Testis (tissue), 3 donors: ENCODE data around the gene SYNPO. TPM values are rescaled to one million over a fixed set of nuclear protein-coding genes. Genes with fewer than 3 reads are reported as not detected.

ENCODE experiments used
- DNase-seq: peaks from one replicate; pipeline ENCODE4 v3.0.0-alpha.2; 2019
- H3K27ac ChIP-seq, 2 donors: fragments of 200-600 bp; sonication (generic); one replicate each; pipeline ENCODE4 v1.5.1; 2019
- H3K27me3 ChIP-seq: fragments of 200-600 bp; sonication (generic); one replicate; pipeline ENCODE4 v1.5.1; 2019
- H3K36me3 ChIP-seq: fragments of 200-600 bp; sonication (generic); one replicate; pipeline ENCODE4 v1.5.1; 2017; ENCODE audit warnings: low read depth; ENCODE audit errors: missing control alignments
- H3K4me1 ChIP-seq: fragments of 200-600 bp; sonication (generic); one replicate; pipeline ENCODE4 v1.5.1; 2019
- H3K4me3 ChIP-seq, 2 donors: fragments of 200-600 bp; sonication (generic); one replicate each; pipeline ENCODE4 v1.5.1; 2017 to 2019
- H3K9me3 ChIP-seq: fragments of 200-600 bp; sonication (generic); one replicate; pipeline ENCODE4 v1.5.1; 2017
- POLR2A ChIP-seq: fragments of 450-650 bp; IDR thresholded peaks from one replicate; pipeline ENCODE4 v1.6.1; 2017; ENCODE audit warnings: antibody characterized with exemption, mild to moderate bottlenecking, moderate library complexity
- WGBS, 2 donors: methylation state at CpG; one replicate each; pipeline ENCODE4 v1.1.5; 2018; 5-methylcytosine and 5-hydroxymethylcytosine counted together
- intact Hi-C: fragments of 100-400 bp; cut with DNase I; formaldehyde crosslinking; loops from one replicate; pipeline ENCODE4 v1.15.1; 2023; ENCODE audit warnings: low total_unique reads
- polyA plus RNA-seq: library from polyadenylated mRNA; stranded (reverse); fragments of 350-450 nt; fragmentation: Illumina TruSeq; extraction: RNeasy Lipid Tissue Mini Kit (QIAGEN cat#74804); gene quantifications from one replicate; pipeline ENCODE4 v1.2.3, GENCODE V29; 2014; ENCODE audit warnings: low read depth, low replicate concordance; ENCODE audit not compliant: insufficient read depth
- total RNA-seq, 2 donors: library from RNA; depleted of rRNA; stranded (reverse); fragments of >200 nt; gene quantifications; one replicate each; pipeline ENCODE4 v1.2.3, GENCODE V29; 2016
- TF ChIP-seq, protein P1 (sequence below), 3 experiments: fragments of 450-650 bp in 2 of 3; fragments of 200-600 bp in 1 of 3; sonication (generic) in 1 of 3; IDR thresholded peaks; one replicate each; pipeline ENCODE4 v1.5.1; 2016 to 2019; ENCODE audit warnings: antibody characterized with exemption in 3 of 3, mild to moderate bottlenecking in 2 of 3, moderate library complexity in 1 of 3

The SYNPO gene
- total and polyA plus RNA-seq, 3 donors from 2014 or later: 49.1 to 53.2 (median 52.2) TPM

DNA sequence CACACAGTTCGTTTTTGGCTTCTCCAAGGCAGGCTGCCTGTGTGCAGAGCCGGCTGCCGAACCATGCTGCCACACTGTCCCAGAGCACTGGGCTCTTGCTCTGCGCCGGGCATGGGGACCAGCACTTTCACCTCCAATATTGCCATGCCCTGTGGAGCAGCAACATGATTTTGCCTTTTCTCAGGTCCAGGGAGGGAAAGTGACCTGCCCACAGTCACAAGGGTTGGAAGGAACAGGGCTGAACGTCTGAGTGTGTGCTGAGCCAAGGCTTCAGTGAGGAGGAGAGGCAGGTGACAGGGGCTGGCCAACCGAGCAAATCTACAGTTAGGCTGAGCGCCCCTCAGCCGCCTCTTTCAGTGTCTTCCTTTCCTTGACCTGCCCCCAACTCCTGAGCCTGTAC is 34.0 kb upstream of the SYNPO start:
- no peaks in the 10 kb centered on the region for H3K9me3 ChIP-seq
- no peaks in the 10 kb centered on the region for H3K36me3 ChIP-seq
- no peak overlapping the region for H3K4me3 ChIP-seq
- H3K27me3 ChIP-seq: no peaks in the 10 kb centered on the region
- no peak for DNase-seq
- TF ChIP-seq, protein P1, sequence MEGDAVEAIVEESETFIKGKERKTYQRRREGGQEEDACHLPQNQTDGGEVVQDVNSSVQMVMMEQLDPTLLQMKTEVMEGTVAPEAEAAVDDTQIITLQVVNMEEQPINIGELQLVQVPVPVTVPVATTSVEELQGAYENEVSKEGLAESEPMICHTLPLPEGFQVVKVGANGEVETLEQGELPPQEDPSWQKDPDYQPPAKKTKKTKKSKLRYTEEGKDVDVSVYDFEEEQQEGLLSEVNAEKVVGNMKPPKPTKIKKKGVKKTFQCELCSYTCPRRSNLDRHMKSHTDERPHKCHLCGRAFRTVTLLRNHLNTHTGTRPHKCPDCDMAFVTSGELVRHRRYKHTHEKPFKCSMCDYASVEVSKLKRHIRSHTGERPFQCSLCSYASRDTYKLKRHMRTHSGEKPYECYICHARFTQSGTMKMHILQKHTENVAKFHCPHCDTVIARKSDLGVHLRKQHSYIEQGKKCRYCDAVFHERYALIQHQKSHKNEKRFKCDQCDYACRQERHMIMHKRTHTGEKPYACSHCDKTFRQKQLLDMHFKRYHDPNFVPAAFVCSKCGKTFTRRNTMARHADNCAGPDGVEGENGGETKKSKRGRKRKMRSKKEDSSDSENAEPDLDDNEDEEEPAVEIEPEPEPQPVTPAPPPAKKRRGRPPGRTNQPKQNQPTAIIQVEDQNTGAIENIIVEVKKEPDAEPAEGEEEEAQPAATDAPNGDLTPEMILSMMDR (IDR thresholded peaks at IDR 0.05): no peak
- TF ChIP-seq POLR2A: no peak
- H3K4me1 ChIP-seq: peaks cover 7% of the 10 kb centered on the region
- WGBS, 2 donors: 65 to 79% methylated on average over 5 to 9 of the region's 9 CpGs
- intact Hi-C loops: no loop called here
- H3K27ac ChIP-seq: no peak overlapping the region

DNA sequence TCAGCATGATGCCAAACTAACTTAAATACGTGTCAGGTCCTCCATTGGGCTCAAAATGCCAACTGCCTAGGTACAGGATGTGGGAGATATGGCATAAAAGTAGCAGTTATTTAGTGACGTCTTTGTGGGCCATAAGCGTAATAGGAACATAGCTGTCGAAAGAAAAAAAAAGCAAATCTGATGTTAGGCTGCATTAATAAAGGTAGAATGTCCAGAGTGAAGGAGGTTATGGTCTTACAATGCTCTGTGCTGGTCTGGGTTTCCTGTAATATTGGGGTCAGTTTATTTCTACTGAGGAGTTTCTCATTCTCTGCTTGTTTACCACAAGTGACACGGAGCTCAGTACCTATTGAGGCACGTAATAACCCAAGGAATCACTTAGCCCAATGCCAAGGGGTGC is 33.4 kb upstream of the SYNPO start:
- TF ChIP-seq POLR2A: no peak
- TF ChIP-seq, protein P1 (IDR thresholded peaks at IDR 0.05): no peak
- 89% methylated on average over 6 of the region's 6 CpGs for WGBS, 2 donors
- no peaks in the 10 kb centered on the region for H3K9me3 ChIP-seq
- intact Hi-C loops: no loop called here
- H3K36me3 ChIP-seq: no peaks in the 10 kb centered on the region
- no peak overlapping the region for H3K4me3 ChIP-seq
- H3K27me3 ChIP-seq: no peaks in the 10 kb centered on the region
- peaks cover 9% of the 10 kb centered on the region for H3K4me1 ChIP-seq
- no peak overlapping the region for H3K27ac ChIP-seq
- no peak for DNase-seq

DNA sequence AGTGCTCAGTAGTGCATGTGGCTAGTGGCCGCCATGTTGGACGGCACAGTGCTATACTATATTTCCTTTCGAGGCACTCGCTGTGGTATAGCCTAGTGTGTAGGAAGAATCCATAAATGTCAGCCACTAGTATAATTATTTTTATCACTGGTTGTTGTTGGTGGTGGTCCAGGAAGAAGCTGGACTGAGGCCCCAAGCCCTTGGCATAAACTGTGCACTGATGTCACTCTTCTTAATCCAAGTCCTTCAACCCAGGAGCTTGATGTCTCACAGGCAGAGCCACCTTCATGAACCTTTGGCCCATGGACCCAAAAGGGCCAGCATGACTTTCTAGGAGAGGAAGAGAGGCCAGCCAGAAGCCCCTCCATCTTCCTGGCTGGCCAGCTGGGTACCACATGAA is 32.5 kb upstream of the SYNPO start:
- Histone ChIP-seq H3K36me3 (no peaks in the 10 kb centered on the region), H3K9me3 (no peaks in the 10 kb centered on the region), H3K27ac (no peak overlapping the region), H3K4me3 (no peak overlapping the region), H3K27me3 (no peaks in the 10 kb centered on the region), H3K4me1 (peaks cover 13% of the 10 kb centered on the region)
- intact Hi-C loops: no loop called here
- TF ChIP-seq, protein P1 (IDR thresholded peaks at IDR 0.05): no peak
- no peak for TF ChIP-seq POLR2A
- WGBS, 2 donors: 83 to 91% methylated on average over 4 of the region's 4 CpGs
- DNase-seq: no peak

DNA sequence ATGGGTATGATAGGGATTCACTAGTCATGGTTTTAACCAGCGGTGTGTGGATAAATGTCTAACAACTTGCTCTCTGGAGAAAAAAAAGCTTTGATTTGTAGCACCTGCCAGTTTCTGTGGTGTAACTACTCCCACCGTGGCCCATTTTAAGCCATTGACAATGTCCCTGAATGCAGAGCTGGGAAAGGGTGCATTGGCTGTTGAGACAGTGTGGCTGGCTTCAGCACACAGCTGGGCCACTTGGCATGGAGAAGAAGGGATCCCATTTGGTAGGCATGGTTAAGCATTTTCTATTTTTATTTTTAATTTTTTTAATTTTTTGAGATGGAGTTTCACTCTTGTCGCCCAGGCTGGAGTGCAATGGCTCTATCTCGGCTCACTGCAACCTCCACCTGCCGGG is 31.5 kb upstream of the SYNPO start:
- no peak overlapping the region for H3K27ac ChIP-seq
- WGBS, 2 donors: 75 to 91% methylated on average over 5 of the region's 5 CpGs
- DNase-seq: no peak

More for the DNA sequence above, 31.5 kb upstream of the SYNPO start:
- H3K36me3 ChIP-seq: no peaks in the 10 kb centered on the region
- H3K4me3 ChIP-seq: no peak overlapping the region
- H3K4me1 ChIP-seq: peaks cover 23% of the 10 kb centered on the region
- TF ChIP-seq, protein P1 (IDR thresholded peaks at IDR 0.05): no peak
- no peak for TF ChIP-seq POLR2A
- H3K9me3 ChIP-seq: no peaks in the 10 kb centered on the region
- no peaks in the 10 kb centered on the region for H3K27me3 ChIP-seq
- intact Hi-C loops: no loop called here
